HG02759 (cell line): ENCODE data around the gene HINT3.
"Not testable (repeated sequence)": the region's sequence is repeated elsewhere in the genome, so short reads cannot be mapped to it uniquely, and the experiment has no call there.

Experiments
- ATAC-seq: cut with Tn5 transposase; IDR thresholded peaks from one replicate; pipeline ENCODE4 v1.9.1; 2021; ENCODE audit warnings: mild to moderate bottlenecking, moderate library complexity; ENCODE audit not compliant: unreplicated experiment

The HINT3 gene

DNA sequence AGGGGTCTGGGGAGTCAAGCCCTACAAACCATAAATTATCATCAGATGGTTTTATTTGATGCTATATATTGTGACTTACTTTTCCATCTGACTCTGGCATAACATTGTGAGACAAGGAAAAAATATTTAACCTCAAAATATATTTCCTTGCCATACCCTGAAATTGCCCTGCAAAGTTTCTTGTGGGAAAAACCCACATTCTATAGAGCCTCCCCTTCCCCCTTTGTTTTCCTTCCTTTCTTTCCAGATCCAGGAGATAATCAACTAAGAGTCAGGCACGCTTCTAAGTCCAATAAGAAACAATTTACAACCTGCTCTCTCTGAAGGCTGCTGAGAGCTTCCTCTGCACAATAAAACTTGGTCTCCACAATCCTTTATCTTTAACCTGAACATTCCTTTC, 17.5 kb upstream of the HINT3 start:
- no peak for ATAC-seq

DNA sequence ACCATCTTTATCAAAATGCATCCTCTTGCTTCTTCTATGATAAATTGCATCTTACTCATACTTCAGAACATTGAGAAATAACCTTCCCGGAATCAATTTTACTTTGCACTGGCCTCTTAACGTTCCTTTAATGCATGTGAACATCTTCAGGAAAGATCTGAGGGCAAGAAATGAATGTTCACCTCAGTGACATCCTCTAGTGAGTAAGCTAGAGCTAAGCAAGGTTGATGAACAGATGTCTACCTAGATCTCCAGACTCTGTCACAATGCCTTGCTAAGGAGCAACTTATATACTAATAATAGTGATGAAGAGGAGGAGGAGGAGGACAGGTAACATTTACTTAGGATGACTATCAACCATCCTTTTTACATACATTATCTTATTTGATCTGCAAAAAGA, 16.8 kb upstream of the HINT3 start:
- ATAC-seq: no peak

DNA sequence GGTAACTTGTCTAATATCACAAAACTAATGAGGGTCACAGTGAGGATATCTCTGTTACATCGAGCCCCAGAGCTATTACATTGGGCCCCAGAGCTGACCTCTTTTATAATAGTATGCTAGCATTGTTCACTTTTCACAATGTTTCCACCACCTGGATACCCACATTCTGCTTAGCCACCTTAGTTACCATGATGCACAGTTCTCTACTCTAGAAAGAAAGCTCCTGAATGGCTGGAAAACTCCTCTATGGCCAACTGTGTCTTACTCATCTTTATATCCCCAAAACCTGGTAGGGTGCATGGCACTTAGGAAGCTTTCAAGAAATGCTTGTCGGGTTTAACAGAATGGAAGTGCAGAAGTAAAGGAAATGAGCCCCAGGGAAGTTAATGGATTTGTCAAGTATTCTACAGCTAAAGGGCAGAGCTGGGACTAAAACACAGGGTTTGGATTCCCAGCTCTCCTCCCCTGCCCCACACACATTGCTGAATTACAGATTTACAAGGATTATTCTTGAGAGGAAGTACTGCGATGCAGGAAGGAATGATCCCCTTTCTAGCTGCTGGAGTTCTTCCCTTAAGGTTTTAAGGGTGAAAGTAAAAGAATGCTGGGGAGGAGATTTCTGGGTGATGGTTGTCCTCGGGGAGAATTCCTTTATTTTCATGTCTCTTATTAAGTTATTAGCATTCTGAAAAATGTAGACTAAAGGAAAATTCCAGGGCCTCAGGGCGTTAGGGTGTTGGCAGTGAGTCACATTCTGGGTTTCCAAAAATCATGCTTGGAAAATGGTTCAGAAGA, 16.1 kb upstream of the HINT3 start:
- no peak for ATAC-seq

DNA sequence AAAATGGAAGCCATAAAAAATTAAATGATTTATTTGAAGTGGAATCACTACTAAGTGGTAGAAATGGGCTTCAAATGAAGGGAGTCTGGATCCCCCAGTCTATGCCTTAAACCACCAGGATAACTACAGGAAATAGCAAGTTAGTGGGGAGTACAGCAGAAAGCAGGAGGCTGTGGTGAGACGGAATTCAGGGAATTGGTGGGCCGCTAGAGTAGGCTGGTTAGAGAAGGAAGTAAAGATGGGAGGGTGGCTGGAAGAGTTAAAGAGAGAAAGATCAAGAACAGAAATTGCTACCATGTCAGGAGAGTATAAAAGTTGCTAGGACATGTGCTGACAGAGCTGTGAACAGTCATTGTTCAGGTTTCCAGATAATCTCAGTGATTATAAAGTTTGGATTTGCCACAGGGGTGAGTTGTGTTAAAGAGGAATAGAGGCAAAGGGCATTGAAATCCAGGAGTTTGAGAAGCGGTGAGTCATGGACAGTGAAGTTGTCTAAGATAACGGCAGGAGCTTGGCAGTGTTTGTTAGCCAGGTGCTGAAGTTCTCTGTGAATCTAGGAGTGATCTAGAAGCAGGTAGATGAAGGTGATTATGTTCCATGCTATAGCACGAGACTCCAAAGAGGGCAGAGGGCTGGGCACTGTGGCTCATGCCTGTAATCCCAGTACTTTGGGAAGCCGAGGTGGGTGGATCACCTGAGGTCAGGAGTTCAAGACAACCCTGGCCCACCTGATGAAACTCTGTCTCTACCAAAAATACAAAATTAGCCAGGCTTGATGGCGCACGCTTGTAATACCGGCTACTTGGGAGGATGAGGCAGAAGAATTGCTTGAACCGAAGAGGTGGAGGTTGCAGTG, 13.7 kb upstream of the HINT3 start:
- ATAC-seq: no peak

DNA sequence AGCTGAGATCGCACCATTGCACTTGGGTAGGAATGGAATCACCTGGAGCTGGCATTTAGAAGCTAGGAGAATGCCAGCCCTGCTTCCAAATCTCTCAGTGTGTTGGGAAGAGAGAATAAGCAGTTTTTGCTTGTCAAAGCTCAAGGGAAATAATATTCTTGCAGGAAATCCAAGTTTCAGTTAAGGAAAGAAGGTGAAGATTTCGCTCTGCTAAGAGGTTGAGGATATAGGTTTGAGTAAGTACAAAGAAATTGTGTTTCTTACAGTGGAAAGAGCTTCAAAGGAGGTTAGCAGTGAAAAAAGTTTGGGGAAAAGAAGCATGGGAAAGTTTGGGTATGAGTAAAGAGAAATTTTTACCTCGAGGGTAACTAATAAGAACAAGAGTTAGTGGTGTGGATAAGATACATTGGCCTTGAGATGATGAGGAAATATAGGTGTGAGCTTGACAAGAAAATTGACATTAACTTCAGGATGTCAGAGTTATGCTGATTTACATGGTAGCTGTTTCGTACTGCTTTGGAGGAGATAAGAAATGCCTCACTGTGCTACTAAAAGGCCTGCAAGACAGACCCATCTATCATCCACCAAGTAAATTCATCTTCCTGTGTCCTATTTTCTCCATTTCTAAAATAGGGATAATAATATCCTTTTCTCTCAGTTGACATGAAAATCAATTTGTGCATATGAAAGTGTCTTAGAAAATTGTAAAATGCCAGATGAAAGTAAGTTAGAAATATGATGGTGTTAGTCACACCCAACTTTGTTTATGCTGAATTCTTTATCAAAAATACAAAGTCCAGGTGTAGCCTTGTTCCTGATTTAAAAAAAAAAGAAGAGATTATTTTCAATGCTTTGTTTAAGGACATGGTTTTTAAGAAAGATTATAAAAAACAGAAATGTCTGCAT, 12.8 kb upstream of the HINT3 start:
- ATAC-seq: no peak

DNA sequence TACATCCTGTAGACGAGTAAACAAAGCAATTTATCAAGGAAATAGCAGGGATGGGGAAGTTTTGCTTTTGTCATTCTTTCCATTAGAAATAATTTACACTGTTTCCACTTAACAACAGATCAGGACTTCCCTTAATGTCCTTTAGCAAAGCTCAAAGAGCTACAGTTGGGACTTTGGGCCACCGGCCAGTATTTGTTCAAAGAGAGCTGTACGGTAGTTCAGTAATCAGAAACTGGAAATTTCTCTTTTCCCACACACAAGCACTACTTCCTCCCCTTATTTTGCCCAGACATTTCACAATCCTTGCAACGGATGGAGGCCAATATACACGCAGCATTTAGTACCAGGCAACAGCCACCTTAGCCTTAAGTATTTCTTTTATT, 12.1 kb upstream of the HINT3 start:
- no peak for ATAC-seq

DNA sequence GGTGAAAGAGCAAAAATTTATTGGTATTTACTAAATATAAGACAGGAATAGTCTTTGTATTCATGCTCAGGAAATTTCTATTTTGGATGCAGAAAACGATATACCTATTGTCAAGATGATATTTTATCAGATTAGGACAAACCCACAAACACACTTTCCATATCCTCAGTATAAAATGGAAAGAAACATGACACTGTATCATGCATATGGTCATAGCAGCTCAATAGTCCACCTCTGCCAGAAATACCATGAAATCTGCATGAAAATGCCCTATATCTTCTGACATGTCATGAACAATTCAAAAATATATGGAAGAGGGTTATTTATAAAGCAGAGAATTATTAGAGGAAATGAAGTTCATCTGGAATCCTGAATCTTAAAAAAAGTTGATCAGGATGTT, 11.7 kb upstream of the HINT3 start:
- no peak for ATAC-seq

DNA sequence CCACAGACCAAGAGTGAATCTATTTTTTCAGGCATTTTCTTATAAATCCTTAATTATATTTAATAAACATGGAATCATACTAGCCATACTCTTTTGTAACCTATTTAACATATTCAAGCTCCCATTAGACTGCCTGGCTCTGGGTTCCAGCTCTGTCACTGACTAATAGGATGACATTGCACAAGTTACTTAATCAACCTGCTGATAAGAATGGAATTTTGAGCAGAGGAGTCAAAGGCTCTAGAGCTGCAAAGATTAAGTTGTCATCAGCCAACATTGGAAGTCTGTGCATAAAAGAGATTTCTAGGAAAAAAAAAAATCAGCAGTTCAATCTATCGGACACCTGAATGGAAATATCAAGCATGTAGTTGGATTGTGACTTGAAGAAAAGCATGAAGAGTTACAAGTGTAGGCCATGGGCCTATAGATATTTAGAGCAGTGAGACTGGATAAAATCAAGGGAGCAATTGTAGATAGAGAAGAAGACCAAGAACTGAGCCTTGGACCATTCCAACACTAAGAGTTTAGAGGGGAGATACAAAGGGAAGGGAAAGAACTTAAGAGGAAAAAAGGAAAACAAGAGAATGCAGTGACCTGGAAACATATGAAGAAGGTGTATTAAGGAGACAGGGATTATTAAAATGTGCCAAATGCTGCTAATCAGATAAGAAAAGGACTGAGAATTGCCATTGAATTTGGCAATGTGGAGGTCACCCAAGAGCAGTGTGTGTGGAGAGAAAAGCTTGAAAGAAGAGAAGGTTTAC, 11.0 kb upstream of the HINT3 start:
- no peak for ATAC-seq

DNA sequence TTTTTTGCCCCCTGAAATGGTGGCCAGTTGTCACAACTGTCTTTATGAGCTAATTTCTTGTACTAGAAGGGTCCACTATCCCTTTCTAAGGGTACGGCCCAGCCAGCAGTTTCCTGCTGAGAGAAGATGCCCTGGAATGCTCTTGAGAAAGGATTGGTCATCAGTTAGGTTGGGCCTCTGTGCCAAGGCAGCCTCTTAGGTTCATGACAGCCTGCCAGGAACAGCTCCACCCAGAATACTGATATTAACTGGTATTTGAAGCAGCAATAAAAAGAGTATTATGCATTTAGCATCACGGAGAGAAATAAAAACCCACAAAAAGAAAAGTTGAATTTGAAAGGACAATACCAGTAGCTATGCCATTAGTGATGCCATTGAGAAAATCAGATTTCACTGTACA, 9.0 kb upstream of the HINT3 start:
- no peak for ATAC-seq

DNA sequence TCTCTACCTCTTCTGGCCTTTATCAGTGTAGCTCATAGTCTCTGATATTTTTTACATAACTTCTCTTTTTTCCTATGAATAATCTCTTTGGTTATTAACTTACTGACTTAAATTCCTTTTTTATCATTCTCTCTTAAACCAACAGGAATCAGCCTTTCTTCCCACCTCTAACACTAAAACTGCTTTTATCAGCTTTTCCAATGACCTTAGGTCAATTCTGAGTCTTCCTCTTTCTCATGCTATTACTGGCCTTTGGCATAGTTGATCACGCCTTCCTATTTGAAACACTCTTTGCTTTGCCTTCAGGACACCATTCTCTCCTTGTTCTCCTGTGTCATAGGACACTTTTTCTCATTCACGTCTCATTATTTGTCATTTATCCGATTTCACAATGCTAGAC, 8.1 kb upstream of the HINT3 start:
- ATAC-seq: no peak

DNA sequence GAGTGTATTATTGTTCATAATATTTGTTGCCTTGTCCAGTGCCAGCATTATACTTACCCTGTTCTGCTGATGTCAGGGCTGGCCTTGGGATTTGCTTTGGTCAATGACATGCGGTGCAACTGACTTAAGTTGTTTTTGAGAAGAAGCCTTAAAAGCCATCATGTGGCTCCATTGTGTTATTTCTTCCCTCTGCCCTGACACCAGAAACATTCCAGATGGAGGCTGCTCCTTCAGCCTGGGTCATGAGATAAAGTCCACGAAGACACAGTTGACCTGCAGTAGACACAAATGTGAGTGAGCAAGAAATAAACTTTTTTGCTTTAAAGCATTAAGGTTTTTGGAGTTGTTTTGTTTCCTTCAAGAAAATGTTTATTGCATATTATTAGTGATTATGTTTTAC, 7.5 kb upstream of the HINT3 start:
- ATAC-seq: no peak

DNA sequence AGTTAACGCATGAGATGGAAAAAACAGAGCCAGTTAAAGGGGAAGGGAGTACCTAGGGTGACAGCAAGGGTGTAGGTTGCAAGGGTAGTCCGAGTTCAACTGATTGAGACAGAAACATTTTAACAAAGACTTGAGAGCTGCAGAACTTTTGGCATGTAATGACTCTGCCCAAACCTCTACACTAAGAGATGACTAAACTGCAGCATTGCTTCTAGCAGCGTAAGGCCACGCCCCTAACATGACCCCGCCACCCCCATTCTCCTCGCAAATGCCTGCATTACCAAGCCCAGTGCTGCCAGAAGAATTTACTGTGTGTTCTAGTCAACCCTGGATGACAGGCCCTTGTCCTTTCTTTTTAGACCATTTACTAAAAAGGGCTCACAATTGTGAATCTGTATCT, 6.3 kb upstream of the HINT3 start:
- ATAC-seq: no peak

DNA sequence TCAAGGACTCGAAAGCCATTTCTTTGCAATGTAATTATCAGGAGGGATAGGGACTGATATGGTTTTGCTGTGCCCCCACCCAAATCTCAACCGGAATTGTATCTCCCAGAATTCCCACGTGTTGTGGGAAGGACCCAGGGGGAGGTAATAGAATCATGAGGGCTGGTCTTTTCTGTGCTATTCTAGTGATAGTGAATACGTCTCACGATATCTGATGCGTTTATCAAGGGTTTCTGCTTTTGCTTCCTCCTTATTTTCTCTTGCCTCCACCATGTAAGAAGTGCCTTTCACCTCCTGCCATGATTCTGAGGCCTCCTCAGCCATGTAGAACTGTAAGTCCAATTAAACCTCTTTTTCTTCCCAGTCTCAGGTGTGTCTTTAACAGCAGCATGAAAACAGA, 5.9 kb upstream of the HINT3 start:
- not testable (repeated sequence) for ATAC-seq

DNA sequence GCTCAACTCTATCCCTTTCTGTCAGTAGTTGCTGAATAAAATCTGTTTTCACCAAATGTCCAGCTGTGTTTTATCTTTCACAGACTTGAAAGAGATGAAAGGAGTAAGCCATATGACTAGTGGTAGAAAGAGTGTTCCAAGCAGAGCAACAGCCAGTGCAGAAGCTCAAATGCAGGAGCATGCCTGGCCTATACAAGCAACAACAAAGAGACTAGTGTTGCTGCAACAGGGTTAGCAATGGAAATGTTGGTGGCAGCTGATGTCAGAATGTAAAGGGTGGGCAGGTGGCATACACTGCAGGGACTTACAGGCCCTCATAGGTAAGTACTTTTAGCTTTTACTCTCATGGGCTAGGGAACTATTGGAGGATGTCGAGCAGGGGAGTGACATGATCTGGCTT, 5.2 kb upstream of the HINT3 start:
- no peak for ATAC-seq

DNA sequence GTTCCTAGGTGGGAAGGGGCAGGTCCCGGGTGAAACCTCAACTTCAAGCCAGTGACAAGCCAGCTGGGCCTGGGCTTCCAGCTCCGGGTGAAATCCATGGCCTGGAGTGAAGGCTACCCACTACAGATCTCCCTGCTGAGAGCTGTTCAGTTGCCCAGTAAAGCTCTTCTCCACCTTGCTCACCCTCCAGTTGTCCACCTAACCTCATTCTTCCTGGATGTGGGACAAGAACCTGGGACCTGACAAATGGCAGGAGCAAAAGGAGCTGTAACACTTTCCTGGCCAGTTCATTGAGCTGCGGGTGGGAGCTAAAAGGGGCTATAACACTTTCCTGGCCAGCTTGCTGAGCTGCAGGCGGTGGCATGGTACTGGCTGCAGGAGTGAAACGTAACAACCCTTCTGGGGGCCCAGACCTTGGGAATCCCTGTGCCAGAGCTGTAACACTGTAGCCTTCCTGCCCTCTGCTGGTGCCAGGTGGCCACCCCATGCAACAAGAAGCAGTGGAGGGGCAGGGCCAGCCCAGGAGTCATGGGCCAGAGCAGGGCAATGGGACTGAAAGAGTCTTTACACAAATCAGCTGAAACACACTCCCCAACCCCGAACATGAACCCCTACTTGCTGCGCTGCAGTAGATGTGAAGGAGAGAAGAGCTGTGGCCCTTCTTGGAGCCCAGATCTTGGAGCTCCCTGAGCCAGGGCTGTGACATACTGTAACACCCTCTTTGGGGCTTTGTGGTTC, 3.6 kb upstream of the HINT3 start:
- no peak for ATAC-seq

DNA sequence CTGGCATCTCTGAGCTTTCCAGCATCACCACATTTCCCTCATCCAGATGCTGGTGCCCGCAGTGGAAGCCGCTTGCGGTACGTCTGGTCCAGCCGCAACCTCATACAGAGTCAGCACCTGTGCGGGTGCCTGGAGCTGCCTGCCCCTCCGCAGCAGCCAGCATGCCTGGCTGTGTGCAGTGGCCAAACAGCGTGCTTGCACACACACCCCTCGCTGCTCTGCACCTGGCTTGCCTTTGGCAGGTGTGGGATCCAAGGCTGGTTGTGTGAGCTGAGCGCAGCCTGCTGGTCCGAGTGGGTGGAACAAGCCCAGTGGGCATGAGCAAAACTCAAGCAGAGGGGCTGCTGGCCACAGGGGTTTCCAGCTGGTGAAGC, 3.1 kb upstream of the HINT3 start:
- no peak for ATAC-seq

DNA sequence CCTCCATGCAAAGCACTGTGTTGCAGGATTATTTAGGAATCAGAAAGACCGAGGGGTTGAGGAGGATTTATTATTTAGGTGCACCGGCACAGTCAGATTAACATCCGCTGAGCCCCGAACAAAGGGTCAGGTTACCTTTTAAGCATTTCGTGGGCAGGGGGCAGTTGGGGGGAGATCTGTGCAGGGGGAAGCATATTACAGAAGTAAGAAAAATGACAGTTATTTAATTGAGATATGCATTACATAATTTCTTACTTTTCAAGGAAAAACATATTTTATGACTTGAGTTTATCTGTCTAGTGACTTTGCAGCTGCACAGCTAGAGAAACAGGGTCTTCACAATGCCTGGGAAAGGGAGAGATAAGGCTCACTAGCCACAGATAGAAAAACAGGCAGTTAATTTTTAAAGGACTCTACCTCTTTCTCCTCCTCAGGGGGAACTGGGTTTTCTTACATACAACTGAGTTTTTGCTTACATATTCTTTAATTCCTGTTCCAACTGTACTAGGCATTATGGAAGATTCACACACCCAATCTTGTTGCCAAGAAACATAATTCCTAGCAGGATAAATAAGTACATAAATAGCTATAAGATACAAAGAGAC, 1.7 kb upstream of the HINT3 start:
- ATAC-seq: no peak

DNA sequence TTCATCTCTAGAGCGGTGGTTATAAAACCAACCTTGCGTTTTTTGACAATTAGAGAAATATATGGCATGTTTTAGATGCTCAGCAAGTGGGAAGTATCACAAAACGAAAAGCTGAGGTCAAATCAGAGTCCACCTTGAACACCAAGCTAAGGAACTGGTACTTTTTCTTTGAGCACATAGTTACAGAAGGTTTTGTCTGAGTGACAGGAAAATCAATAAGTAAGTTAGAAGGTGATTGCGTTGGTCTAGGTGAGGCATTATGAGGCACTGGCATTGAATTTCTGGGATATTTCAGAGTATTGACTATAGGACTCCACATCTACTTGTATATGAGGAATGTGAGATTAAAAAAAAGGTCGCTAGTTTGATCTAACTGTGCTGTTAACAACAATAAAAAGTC, 597 bp upstream of the HINT3 start:
- ATAC-seq: no peak

DNA sequence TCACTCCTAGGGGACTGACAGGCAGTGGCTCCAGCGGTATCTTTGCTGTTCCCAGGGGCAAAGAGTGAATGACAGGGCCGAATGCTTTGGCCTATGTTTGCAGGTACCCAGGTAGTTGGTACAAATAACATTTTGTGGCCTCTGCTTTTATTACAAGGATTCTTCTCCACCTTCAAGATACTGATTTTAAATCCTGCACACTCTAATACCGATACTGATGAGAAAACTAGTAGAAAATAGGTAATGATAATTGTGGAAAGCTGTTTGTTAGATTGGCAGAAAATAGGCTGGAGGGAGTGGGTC, 772 bp downstream of the HINT3 start:
- ATAC-seq: no peak

DNA sequence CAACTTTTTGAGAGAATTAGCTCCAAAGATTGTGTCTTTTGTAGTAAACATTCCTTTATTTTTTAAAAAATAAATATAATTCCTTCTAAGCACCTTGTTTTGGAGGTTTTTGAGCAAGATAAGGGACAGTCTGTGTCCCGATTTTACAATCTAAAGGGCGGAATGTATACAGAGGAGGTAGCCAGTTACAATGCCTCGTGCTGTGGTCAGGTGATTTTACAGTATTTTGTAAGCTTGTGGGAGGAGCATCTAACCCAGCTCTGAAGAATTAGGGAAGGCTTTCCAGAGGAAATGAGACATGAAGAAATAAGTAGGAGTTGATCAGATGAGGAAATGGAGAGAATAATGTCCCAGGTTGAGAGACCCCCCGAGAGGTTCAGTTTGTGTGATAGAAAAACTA, 1.3 kb downstream of the HINT3 start:
- no peak for ATAC-seq
